HCT116 (cell line): Measurements from ENCODE around the gene TM9SF2. TPM values are rescaled to one million over a fixed set of nuclear protein-coding genes. Genes with fewer than 3 reads are reported as not detected.
A peak's percentile ranks its signal among the peaks of the same experiment; 100 is the strongest.

Source experiments
- ATAC-seq: fragments of 200-7000 bp; cut with Tn5 transposase; 2 replicates; pipeline ENCODE4 v1.9.1; 2020; ENCODE audit warnings: mild to moderate bottlenecking, moderate library complexity
- BruUV-seq: library from RNA; stranded (reverse); fragments of 400-500 nt; replicated peaks from 2 replicates; lab custom pipeline; 2021; lab: Mats Ljungman, UMichigan
- CTCF ChIA-PET: fragments of 300-600 bp; sonication (Branson Sonifier 250); formaldehyde crosslinking; loops from one replicate; lab custom pipeline; 2021; ENCODE audit warnings: antibody characterized with exemption; lab: Charles Lee
- POLR2A ChIA-PET: fragments of 300-600, 350-600 bp; sonication (Branson Sonifier 250); formaldehyde crosslinking; loops from one replicate; lab custom pipeline; 2021; ENCODE audit warnings: antibody characterized with exemption; lab: Charles Lee
- RAD21 ChIA-PET, 2 experiments: fragments of 300-600 bp; sonication (Branson Sonifier 250); formaldehyde crosslinking; loops; one replicate each; lab custom pipeline; 2023; ENCODE audit warnings: low total read pairs in 2 of 2; ENCODE audit not compliant: uncharacterized antibody in 2 of 2, unreplicated experiment in 2 of 2, low non-redundant PET in 1 of 2; lab: Charles Lee
- DNase-seq: peaks from one replicate; pipeline ENCODE4 v3.0.0-alpha.2; 2010; ENCODE audit warnings: low read depth, low spot score
- H2AFZ ChIP-seq: fragments of 200-600 bp; shearing (Covaris generic), sonication (generic); 2 replicates; pipeline ENCODE4 v1.6.1; 2017; ENCODE audit warnings: low read depth, mixed run types, mixed read lengths, antibody characterized with exemption, low read length; ENCODE audit not compliant: poor library complexity, severe bottlenecking
- H3K27ac ChIP-seq: 2 replicates; pipeline ENCODE4 v1.5.1; 2012; ENCODE audit warnings: low read depth, low read length
- H3K27me3 ChIP-seq: fragments of 200-600 bp; sonication (generic); 2 replicates; pipeline ENCODE4 v1.6.1; 2016; ENCODE audit warnings: mixed run types, low read length, mixed read lengths; ENCODE audit not compliant: insufficient read depth
- H3K36me3 ChIP-seq, 2 experiments: fragments of 200-500 bp in 1 of 2; fragments of 200-600 bp in 1 of 2; sonication (Bioruptor generic) in 1 of 2; sonication (generic) in 1 of 2; 2 replicates each; pipeline versions ENCODE4 v1.5.1 to v1.6.1; 2014 to 2016; ENCODE audit warnings: low read length in 2 of 2, inconsistent platforms in 1 of 2, mixed read lengths in 1 of 2, mixed run types in 1 of 2; ENCODE audit not compliant: insufficient read depth in 2 of 2, control insufficient read depth in 1 of 2
- H3K4me1 ChIP-seq, 2 experiments: fragments of 200-600 bp in 1 of 2; sonication (generic) in 1 of 2; 2 replicates each; pipeline versions ENCODE4 v1.5.1 to v1.6.1; 2012 to 2017; ENCODE audit warnings: low read length in 2 of 2, inconsistent platforms in 1 of 2, mild to moderate bottlenecking in 1 of 2, mixed read lengths in 1 of 2, mixed run types in 1 of 2, moderate library complexity in 1 of 2; ENCODE audit not compliant: insufficient read depth in 2 of 2, control insufficient read depth in 1 of 2
- H3K4me2 ChIP-seq: fragments of 200-600 bp; sonication (generic); 2 replicates; pipeline ENCODE4 v1.6.1; 2017; ENCODE audit warnings: mixed run types, low read length, mixed read lengths
- H3K4me3 ChIP-seq, 2 experiments: fragments of 200-600 bp in 1 of 2; sonication (generic) in 1 of 2; replicated peaks in 1 of 2; 2 replicates each; pipeline ENCODE4 v1.5.1; 2011 to 2016; ENCODE audit warnings: low read length in 2 of 2, control low read depth in 1 of 2, low read depth in 1 of 2, mild to moderate bottlenecking in 1 of 2, mixed read lengths in 1 of 2, mixed run types in 1 of 2
- H3K79me2 ChIP-seq: fragments of 200-600 bp; sonication (generic); 2 replicates; pipeline ENCODE4 v1.6.1; 2017; ENCODE audit warnings: mild to moderate bottlenecking, mixed run types, low read length, moderate library complexity, mixed read lengths; ENCODE audit not compliant: insufficient read depth
- H3K9ac ChIP-seq: fragments of 200-600 bp; sonication (generic); 2 replicates; pipeline ENCODE4 v1.6.1; 2016; ENCODE audit warnings: low read length, mixed read lengths
- H3K9me2 ChIP-seq: fragments of 200-600 bp; sonication (generic), shearing (Covaris generic); 2 replicates; pipeline ENCODE4 v1.6.1; 2017; ENCODE audit warnings: mixed run types, mild to moderate bottlenecking, moderate library complexity; ENCODE audit not compliant: insufficient read depth
- H3K9me3 ChIP-seq, 2 experiments: fragments of 200-500 bp in 1 of 2; fragments of 200-600 bp in 1 of 2; sonication (Bioruptor generic) in 1 of 2; sonication (generic) in 1 of 2; 2 replicates each; pipeline ENCODE4 v1.6.1; 2014 to 2017; ENCODE audit warnings: low read length in 2 of 2, mixed read lengths in 2 of 2, inconsistent platforms in 1 of 2, low read depth in 1 of 2, mild to moderate bottlenecking in 1 of 2, mixed run types in 1 of 2, moderate library complexity in 1 of 2; ENCODE audit not compliant: control insufficient read depth in 1 of 2, insufficient read depth in 1 of 2
- H4K20me1 ChIP-seq: fragments of 200-600 bp; sonication (generic), shearing (Covaris generic); 2 replicates; pipeline ENCODE4 v1.6.1; 2017; ENCODE audit warnings: mixed run types, mild to moderate bottlenecking, moderate library complexity; ENCODE audit not compliant: insufficient read depth
- CBX3 ChIP-seq: IDR thresholded peaks from 2 replicates; pipeline ENCODE4 v1.6.1; 2012; ENCODE audit warnings: low read depth
- CEBPB ChIP-seq: IDR thresholded peaks from 2 replicates; pipeline ENCODE4 v1.6.1; 2012; ENCODE audit warnings: low read depth
- EGR1 ChIP-seq: IDR thresholded peaks from 2 replicates; pipeline ENCODE4 v1.6.1; 2012; ENCODE audit warnings: low read depth
- EZH2phosphoT487 ChIP-seq: fragments of 200-600 bp; IDR thresholded peaks from 2 replicates; pipeline ENCODE4 v1.6.1; 2018; ENCODE audit warnings: antibody characterized with exemption, borderline replicate concordance
- FOSL1 ChIP-seq: IDR thresholded peaks from 2 replicates; pipeline ENCODE4 v1.6.1; 2012; ENCODE audit warnings: low read depth
- JUND ChIP-seq: IDR thresholded peaks from 2 replicates; pipeline ENCODE4 v1.6.1; 2012
- POLR2A ChIP-seq: IDR thresholded peaks from 2 replicates; pipeline ENCODE4 v1.7.0; 2011; ENCODE audit warnings: borderline replicate concordance; ENCODE audit not compliant: insufficient read depth, insufficient read length; ENCODE audit errors: extremely low read depth
- POLR2AphosphoS5 ChIP-seq: IDR thresholded peaks from 2 replicates; pipeline ENCODE4 v1.6.1; 2011; ENCODE audit warnings: mild to moderate bottlenecking, low read depth, low read length, moderate library complexity
- SP1 ChIP-seq: IDR thresholded peaks from 2 replicates; pipeline ENCODE4 v1.6.1; 2012; ENCODE audit warnings: low read depth
- SRF ChIP-seq: IDR thresholded peaks from 2 replicates; pipeline ENCODE4 v1.6.1; 2012; ENCODE audit warnings: low read depth
- TCF7L2 ChIP-seq: IDR thresholded peaks from 2 replicates; pipeline ENCODE4 v1.7.0; 2011; ENCODE audit warnings: borderline replicate concordance, inconsistent platforms; ENCODE audit not compliant: insufficient read depth, insufficient read length; ENCODE audit errors: extremely low read depth
- YY1 ChIP-seq: IDR thresholded peaks from 2 replicates; pipeline ENCODE4 v1.6.1; 2011; ENCODE audit warnings: low read length, low read depth, moderate library complexity, mild to moderate bottlenecking; ENCODE audit not compliant: insufficient replicate concordance; ENCODE audit errors: extremely low read depth
- ZFX ChIP-seq: fragments of 450-650 bp; IDR thresholded peaks from 2 replicates; pipeline ENCODE4 v1.6.1; 2017
- ZNF274 ChIP-seq: fragments of 200-500 bp; sonication (Bioruptor generic); IDR thresholded peaks from 2 replicates; pipeline ENCODE4 v1.6.1; 2014; ENCODE audit warnings: mild to moderate bottlenecking, low read depth, low read length, inconsistent platforms
- intact Hi-C: fragments of 100-400 bp; cut with micrococcal nuclease; formaldehyde crosslinking; loops from 2 replicates; pipeline ENCODE4 v1.10.0; 2022
- total RNA-seq: library from RNA; stranded (reverse); gene quantifications from one replicate; pipeline ENCODE4 v1.2.1, GENCODE V29; 2021; ENCODE audit not compliant: unreplicated experiment
- TF ChIP-seq, protein P1 (sequence below): IDR thresholded peaks from 2 replicates; pipeline ENCODE4 v1.6.1; 2012
- TF ChIP-seq, protein P2 (sequence below), 3 experiments: fragments of 200-600 bp in 1 of 3; sonication (generic) in 1 of 3; IDR thresholded peaks in 2 of 3; conservative IDR thresholded peaks in 1 of 3; 2 replicates each; pipeline ENCODE4 v1.5.1; 2012 to 2017; ENCODE audit warnings: low read depth in 2 of 3, low read length in 2 of 3, antibody characterized with exemption in 1 of 3, borderline replicate concordance in 1 of 3, control low read depth in 1 of 3, mild to moderate bottlenecking in 1 of 3, mixed read lengths in 1 of 3, mixed run types in 1 of 3, moderate library complexity in 1 of 3; ENCODE audit not compliant: insufficient read depth in 1 of 3

Gene TM9SF2
- total RNA-seq, 1 experiment from 2014 or later = 77.8 TPM

DNA sequence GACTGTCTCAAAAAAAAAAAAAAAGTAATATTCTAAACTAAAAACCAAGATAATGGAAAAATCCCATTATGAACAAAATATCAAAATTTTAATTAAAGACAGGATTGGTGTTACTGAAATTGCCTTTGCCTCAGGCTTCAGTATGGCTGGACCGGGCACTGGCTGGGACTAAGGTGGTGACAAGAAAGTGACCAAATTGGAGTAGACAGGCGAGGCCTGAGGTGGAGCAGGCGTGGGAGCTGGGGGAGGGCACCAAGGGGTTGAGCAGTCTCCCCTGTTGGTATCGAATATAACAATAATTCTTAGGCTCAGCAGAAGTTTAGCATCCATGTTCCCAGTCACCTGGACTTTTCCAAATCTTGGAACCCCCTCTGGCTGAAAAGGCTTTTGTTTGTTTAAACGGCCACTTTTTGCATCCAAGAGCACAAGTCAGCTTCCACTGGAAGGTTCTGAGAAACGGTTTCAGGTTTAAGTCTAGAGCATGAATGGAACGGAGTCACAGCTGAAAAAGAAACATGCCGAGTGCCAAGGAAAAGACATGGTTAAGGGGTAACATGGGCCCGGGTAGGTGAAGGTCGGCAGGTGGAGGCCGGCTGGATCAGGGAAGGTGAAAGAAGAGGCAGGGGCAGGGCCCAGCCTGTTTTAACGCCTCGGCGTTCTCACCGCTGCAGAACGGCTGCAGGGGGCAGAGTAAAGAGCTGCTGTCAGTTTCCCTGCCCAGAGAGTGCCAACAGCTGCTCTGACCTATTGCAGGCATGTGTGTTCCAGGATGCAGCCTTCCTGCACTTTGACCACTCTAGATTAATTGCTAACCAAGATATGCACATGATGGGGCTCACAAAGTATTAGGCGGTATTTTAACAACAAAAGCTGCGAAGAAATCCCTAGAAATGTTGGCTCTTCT, 104.4 kb downstream of the TM9SF2 start (continued):
- TF ChIP-seq TCF7L2 (no peak), POLR2A (no peak), FOSL1 (no peak), ZFX (no peak), SP1 (no peak), SRF (no peak), CEBPB (no peak)

DNA sequence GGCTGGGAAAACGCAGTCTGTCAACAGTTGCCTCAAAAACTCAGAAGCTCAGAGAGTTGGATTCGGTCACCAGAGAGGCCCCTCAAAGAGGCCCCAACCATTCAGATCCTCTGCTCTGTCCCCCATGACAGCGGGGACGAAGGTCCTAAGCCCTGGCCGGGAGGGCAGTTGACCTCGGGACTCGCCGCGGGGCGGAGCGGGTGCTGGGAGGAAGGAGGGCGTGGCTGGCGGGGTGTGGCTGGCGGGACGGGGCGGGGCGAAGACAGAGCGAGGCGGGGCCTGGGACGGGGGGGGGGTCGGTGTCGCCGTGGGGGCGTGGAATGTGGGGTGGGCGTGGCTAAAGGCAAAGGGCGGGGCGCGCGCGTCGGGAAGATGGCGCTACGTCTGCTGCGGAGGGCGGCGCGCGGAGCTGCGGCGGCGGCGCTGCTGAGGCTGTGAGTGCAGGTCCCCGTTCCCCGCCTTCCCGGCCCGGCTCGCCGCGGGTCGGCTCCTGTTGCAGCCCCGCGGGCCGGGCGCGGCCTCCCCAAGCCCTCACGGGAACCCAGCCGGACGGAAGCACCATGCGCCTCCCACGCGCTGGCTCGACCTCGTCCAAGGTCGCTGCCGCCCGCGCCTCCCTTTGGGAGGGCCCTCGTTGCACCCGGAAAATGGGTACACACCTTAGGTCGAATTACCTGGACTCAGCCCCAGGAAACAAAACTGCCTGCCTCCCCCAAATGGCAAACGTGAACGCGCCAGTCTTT, 105.2 kb downstream of the TM9SF2 start, which contains the start of gene CLYBL:
Gene CLYBL (plus strand): TSS at position 367 of the 743 bp plus-strand sequence.
- no peaks in the 10 kb centered on the region for H4K20me1 ChIP-seq
- intact Hi-C loops = loop anchor here (2.0 kb wide), 1 partner anchor 48 kb away; no protein-coding TSS in a partner anchor
- TF ChIP-seq ZFX (peak; percentile 48; the same call in 1 of the 2 replicates), POLR2AphosphoS5 (peak; percentile 91), POLR2A (peak; percentile 71), EGR1 (peak; percentile 77), CBX3 (0 out of 2 replicates have a peak, but pooled peaks have one; percentile 6), ZNF274 (no peak), EZH2phosphoT487 (no peak), YY1 (peak; percentile 88), JUND (no peak)
- TF ChIP-seq, protein P1, sequence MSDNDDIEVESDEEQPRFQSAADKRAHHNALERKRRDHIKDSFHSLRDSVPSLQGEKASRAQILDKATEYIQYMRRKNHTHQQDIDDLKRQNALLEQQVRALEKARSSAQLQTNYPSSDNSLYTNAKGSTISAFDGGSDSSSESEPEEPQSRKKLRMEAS = peak; percentile 57; the same call in 1 of the 2 replicates
- TF ChIP-seq, protein P2, sequence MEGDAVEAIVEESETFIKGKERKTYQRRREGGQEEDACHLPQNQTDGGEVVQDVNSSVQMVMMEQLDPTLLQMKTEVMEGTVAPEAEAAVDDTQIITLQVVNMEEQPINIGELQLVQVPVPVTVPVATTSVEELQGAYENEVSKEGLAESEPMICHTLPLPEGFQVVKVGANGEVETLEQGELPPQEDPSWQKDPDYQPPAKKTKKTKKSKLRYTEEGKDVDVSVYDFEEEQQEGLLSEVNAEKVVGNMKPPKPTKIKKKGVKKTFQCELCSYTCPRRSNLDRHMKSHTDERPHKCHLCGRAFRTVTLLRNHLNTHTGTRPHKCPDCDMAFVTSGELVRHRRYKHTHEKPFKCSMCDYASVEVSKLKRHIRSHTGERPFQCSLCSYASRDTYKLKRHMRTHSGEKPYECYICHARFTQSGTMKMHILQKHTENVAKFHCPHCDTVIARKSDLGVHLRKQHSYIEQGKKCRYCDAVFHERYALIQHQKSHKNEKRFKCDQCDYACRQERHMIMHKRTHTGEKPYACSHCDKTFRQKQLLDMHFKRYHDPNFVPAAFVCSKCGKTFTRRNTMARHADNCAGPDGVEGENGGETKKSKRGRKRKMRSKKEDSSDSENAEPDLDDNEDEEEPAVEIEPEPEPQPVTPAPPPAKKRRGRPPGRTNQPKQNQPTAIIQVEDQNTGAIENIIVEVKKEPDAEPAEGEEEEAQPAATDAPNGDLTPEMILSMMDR (IDR thresholded peaks at IDR 0.05 in 2 of 3, conservative IDR thresholded peaks at IDR 0.05 in 1 of 3; ENCODE audit: borderline replicate concordance in 1 of 3, insufficient read depth in 1 of 3, low read depth in 2 of 3, low read length in 2 of 3) = no peak
- H3K27ac ChIP-seq = peak within 1 kb of the TSS; percentile 70
- H3K27me3 ChIP-seq = no peaks in the 10 kb centered on the region
- peak within 1 kb of the TSS; percentile 91 for H3K9ac ChIP-seq
- H3K9me2 ChIP-seq = no peaks in the 10 kb centered on the region
- no peaks in the 10 kb centered on the region for H3K9me3 ChIP-seq
- peaks cover 10 to 14% of the 10 kb centered on the region in 2 experiments; a peak in 3 of 4 replicates for H3K4me1 ChIP-seq
- peak within 1 kb of the TSS; percentile 99 for H2AFZ ChIP-seq
- peak; percentile 89 for ATAC-seq
- no peaks in the 10 kb centered on the region for H3K36me3 ChIP-seq
- peak within 1 kb of the TSS; percentile 78 to 85 for H3K4me3 ChIP-seq
- ChIA-PET RAD21 (no interaction called here), CTCF (no interaction called here), POLR2A (no interaction called here)
- H3K79me2 ChIP-seq = no peaks in the 10 kb centered on the region; the same call in 1 of the 2 replicates
- peak; percentile 43 for DNase-seq
- peak within 1 kb of the TSS; percentile 94 for H3K4me2 ChIP-seq
- BruUV-seq = no TSS peak
